ENCODE data around the gene TUBA4B. TPM values are rescaled to one million over a fixed set of nuclear protein-coding genes. Genes with fewer than 3 reads are reported as not detected.

Gene TUBA4B
- total RNA-seq, 1 experiment from 2014 or later: not detected

GRCh38 chr2:219266886-219267285, 13.8 kb downstream of the TUBA4B start:
- H4K91ac ChIP-seq (ENCODE audit: insufficient read length, low read depth, low read length): no peak overlapping the region
- TF ChIP-seq CTCF (conservative IDR thresholded peaks at IDR 0.05): no peak
- H3K9ac ChIP-seq (ENCODE audit: extremely low read depth, insufficient read length, low read length): no peak overlapping the region
- Mint-ChIP-seq H3K4me3 (no peak overlapping the region), H3K4me1 (peaks cover 2 to 5% of the 10 kb centered on the region in 2 experiments; a peak in 2 of 4 replicates), H3K27me3 (ENCODE audit: low read depth) (peaks cover 48% of the 10 kb centered on the region), H3K36me3 (ENCODE audit: insufficient read depth in 1 of 3, low read depth in 3 of 3) (no peaks in the 10 kb centered on the region), H3K27ac (no peak overlapping the region), H3K9me3 (no peaks in the 10 kb centered on the region)
- no peak overlapping the region for H3K14ac ChIP-seq (ENCODE audit: insufficient read depth, low read length)
- H4K5ac ChIP-seq (ENCODE audit: insufficient read length, low read depth, low read length): no peak overlapping the region
- no peak for DNase-seq
- H2BK12ac ChIP-seq (ENCODE audit: insufficient read length, low read depth, low read length): no peak overlapping the region
- no peak overlapping the region for H2AK5ac ChIP-seq (ENCODE audit: insufficient read length, low read length)
- no peak overlapping the region for H2BK5ac ChIP-seq (ENCODE audit: insufficient read length, low read length)
- no peak overlapping the region for H3K4ac ChIP-seq (ENCODE audit: low read depth, low read length)
- no peak overlapping the region for H2BK15ac ChIP-seq (ENCODE audit: low read depth, low read length)
- H3K79me2 ChIP-seq (ENCODE audit: insufficient read depth, low read length): no peaks in the 10 kb centered on the region
- H3T11ph ChIP-seq (ENCODE audit: low read length): no peak overlapping the region
- no peak overlapping the region for H2AFZ ChIP-seq (ENCODE audit: low read length)
- H4K8ac ChIP-seq (replicated peaks; ENCODE audit: insufficient read length, low read depth, low read length): no peak overlapping the region
- no peak overlapping the region for H3K4me2 ChIP-seq (ENCODE audit: insufficient read depth, insufficient read length, low read length)
- H2BK120ac ChIP-seq (ENCODE audit: low read depth, low read length, poor library complexity, severe bottlenecking): no peak overlapping the region
- H3K4me1 ChIP-seq (ENCODE audit: insufficient read depth, low read length): no peaks in the 10 kb centered on the region
- no peak overlapping the region for H2BK20ac ChIP-seq (ENCODE audit: low read depth, low read length, poor library complexity, severe bottlenecking)
- H3K9me3 ChIP-seq (ENCODE audit: control insufficient read depth, low read depth, low read length): no peaks in the 10 kb centered on the region
- no peak overlapping the region for H3K23ac ChIP-seq (ENCODE audit: insufficient read length, low read depth, low read length)
- H4K20me1 ChIP-seq (ENCODE audit: control insufficient read depth, insufficient read depth, insufficient read length): no peaks in the 10 kb centered on the region
- H3K56ac ChIP-seq (ENCODE audit: insufficient read length, low read depth, low read length): no peak overlapping the region
- H3K23me2 ChIP-seq (ENCODE audit: insufficient read length, low read depth, low read length, poor library complexity, severe bottlenecking): no peaks in the 10 kb centered on the region
- H3K79me1 ChIP-seq (ENCODE audit: insufficient read depth, low read depth, low read length, poor library complexity, severe bottlenecking): no peaks in the 10 kb centered on the region
- no CpG with 5 or more reads among the region's 1 CpG for WGBS (ENCODE audit: extremely low coverage, insufficient read length, low lambda C conversion rate)
- no peaks in the 10 kb centered on the region for H3K27me3 ChIP-seq (ENCODE audit: insufficient read depth, low read length)
- H3K27ac ChIP-seq (ENCODE audit: insufficient read length, low read depth, low read length): no peak overlapping the region
- H3K18ac ChIP-seq (ENCODE audit: insufficient read length, low read depth, low read length): no peak overlapping the region
